Measurements from ENCODE around the gene GMDS. TPM values are rescaled to one million over a fixed set of nuclear protein-coding genes. Genes with fewer than 3 reads are reported as not detected.

GMDS gene
- total RNA-seq, 1 donor from 2014 or later: 7.2 TPM

- Histone ChIP-seq H3K36me3 (no peaks in the 10 kb centered on the region), H3K4me3 (no peak overlapping the region), H3K27ac (replicated peaks) (no peak overlapping the region), H3K4me1 (no peaks in the 10 kb centered on the region), H3K9me3 (replicated peaks) (peaks cover 8% of the 10 kb centered on the region), H3K27me3 (ENCODE audit: low read depth) (no peaks in the 10 kb centered on the region)
- TF ChIP-seq CTCF (IDR thresholded peaks at IDR 0.05; ENCODE audit: borderline replicate concordance): no peak
- intact Hi-C loops (cut with micrococcal nuclease): no loop called here
- no peak for DNase-seq
These were observed 72.0 kb downstream of the GMDS start for GRCh38 chr6:2173203-2173961.

- Histone ChIP-seq H3K27me3 (ENCODE audit: low read depth) (no peaks in the 10 kb centered on the region), H3K9me3 (replicated peaks) (no peaks in the 10 kb centered on the region), H3K27ac (replicated peaks) (no peak overlapping the region), H3K4me3 (no peak overlapping the region), H3K36me3 (no peaks in the 10 kb centered on the region), H3K4me1 (no peaks in the 10 kb centered on the region)
- no peak for TF ChIP-seq CTCF (IDR thresholded peaks at IDR 0.05; ENCODE audit: borderline replicate concordance)
- intact Hi-C loops (cut with micrococcal nuclease): no loop called here
- DNase-seq: no peak
These were observed 73.7 kb downstream of the GMDS start for GRCh38 chr6:2171728-2172127.

DNA sequence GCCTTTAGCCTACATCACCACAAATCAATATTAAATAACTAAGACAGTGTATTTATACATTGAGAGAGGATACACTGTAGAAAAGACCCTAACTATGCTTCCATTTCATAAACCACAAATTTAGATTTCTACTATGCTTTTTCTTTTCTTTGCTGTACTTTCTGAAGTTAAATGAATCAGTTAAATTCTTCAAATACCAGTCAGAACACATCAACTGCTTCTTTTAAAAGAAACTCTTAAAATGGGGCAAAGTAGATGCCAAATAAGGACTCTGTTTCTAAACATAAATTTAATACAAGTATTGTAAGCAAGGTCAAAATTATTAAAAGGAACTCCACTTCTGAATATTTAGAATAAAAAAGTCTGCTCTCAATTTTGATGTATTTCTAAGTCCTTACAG lies 76.9 kb downstream of the GMDS start:
- H3K27me3 ChIP-seq (ENCODE audit: low read depth): no peaks in the 10 kb centered on the region
- H3K27ac ChIP-seq (replicated peaks): no peak overlapping the region
- no peak for DNase-seq
- H3K4me3 ChIP-seq: no peak overlapping the region
- no peaks in the 10 kb centered on the region for H3K4me1 ChIP-seq
- H3K36me3 ChIP-seq: no peaks in the 10 kb centered on the region
- TF ChIP-seq CTCF (IDR thresholded peaks at IDR 0.05; ENCODE audit: borderline replicate concordance): no peak
- intact Hi-C loops (cut with micrococcal nuclease): no loop called here
- no peaks in the 10 kb centered on the region for H3K9me3 ChIP-seq (replicated peaks)

GRCh38 chr6:2166717-2167116 lies 78.7 kb downstream of the GMDS start:
- no peak for TF ChIP-seq CTCF (IDR thresholded peaks at IDR 0.05; ENCODE audit: borderline replicate concordance)
- H3K4me3 ChIP-seq: no peak overlapping the region
- intact Hi-C loops (cut with micrococcal nuclease): no loop called here
- H3K4me1 ChIP-seq: peaks cover 11% of the 10 kb centered on the region
- H3K27me3 ChIP-seq (ENCODE audit: low read depth): no peaks in the 10 kb centered on the region
- DNase-seq: no peak
- H3K9me3 ChIP-seq (replicated peaks): no peaks in the 10 kb centered on the region
- no peaks in the 10 kb centered on the region for H3K36me3 ChIP-seq
- no peak overlapping the region for H3K27ac ChIP-seq (replicated peaks)

DNA sequence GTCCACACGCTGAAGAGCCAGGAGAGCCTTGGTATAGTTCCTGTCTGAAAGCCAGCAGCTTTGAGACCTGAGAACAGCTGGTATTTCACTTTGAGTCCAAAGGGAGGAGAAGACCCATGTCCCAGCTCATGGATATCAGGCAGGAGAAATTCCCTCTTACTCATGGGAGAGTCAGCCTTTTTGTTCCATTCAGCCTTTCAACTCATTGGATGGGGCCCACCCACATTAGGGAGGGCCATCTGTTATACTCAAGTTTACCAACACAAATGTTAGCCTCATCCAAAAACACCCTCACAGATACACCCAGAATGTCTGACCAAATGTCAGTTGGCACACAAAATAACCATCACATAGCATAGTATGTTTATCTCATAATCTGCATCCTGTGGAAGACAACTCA lies 80.1 kb downstream of the GMDS start:
- H3K9me3 ChIP-seq (replicated peaks): no peaks in the 10 kb centered on the region
- no peaks in the 10 kb centered on the region for H3K36me3 ChIP-seq
- intact Hi-C loops (cut with micrococcal nuclease): no loop called here
- DNase-seq: no peak
- no peak for TF ChIP-seq CTCF (IDR thresholded peaks at IDR 0.05; ENCODE audit: borderline replicate concordance)
- no peak overlapping the region for H3K4me3 ChIP-seq
- H3K27ac ChIP-seq (replicated peaks): no peak overlapping the region
- H3K4me1 ChIP-seq: peaks cover 17% of the 10 kb centered on the region
- no peaks in the 10 kb centered on the region for H3K27me3 ChIP-seq (ENCODE audit: low read depth)

All from left ventricle myocardium inferior (tissue), 1 donor.